ENCODE measurements around the gene ADARB1.
"Not testable (repeated sequence)": the region's sequence is repeated elsewhere in the genome, so short reads cannot be mapped to it uniquely, and the experiment has no call there.

Gene ADARB1

DNA sequence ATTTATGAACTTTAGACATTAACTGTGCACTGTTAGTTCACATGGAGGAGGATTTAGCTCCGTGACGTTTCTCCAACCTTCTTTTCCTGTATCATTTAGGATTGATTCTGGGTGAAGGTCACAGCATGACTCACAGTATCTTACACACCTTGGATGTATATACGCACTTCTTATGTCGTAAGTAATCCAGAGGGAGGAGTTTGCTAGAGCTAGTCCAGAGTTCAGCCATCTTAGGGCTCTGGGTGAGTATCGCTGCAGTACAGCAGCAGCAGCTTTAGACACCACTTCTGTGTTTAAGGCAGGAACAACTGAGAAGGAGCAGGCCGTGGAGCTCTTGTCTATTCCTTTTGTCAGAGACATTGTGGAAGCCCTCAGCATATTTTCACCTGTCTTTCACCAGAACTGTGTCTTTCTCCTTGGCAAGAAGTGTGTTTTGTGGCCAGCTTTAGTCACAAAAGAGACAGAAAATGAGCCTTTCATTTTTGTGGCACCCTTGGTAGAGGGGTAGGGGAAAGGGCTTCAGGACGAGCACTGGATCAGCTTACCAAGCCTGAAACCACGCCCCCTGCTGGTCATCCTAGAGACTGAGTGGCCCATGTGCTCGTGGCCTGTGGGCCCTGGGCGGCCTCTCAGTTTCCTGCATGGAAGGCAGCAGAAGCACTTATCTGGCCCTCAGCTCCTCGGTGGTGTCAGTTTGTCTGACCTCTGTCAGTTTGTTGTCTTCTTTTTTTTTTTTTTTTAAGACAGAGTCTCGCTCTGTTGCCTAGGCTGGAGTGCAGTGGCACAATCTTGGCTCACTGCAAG is 64.0 kb downstream of the ADARB1 start:
- peak; percentile 10 to 69 for DNase-seq

DNA sequence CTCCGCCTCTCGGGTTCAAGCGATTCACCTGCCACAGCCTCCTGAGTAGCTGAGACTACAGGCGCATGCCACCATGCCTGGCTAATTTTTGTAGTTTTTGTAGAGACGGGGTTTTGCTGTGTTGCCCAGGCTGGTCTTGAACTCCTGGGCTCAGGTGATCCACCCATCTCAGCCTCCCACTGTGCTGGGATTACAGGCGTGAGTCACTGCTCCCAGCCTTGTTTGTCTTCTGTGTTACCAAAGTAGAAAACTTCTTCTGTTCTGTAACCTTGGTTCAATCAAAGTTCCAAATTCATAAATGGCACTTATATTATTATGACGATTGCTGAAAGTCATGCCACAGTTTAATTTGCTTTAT is 64.6 kb downstream of the ADARB1 start:
- DNase-seq: not testable (repeated sequence)

DNA sequence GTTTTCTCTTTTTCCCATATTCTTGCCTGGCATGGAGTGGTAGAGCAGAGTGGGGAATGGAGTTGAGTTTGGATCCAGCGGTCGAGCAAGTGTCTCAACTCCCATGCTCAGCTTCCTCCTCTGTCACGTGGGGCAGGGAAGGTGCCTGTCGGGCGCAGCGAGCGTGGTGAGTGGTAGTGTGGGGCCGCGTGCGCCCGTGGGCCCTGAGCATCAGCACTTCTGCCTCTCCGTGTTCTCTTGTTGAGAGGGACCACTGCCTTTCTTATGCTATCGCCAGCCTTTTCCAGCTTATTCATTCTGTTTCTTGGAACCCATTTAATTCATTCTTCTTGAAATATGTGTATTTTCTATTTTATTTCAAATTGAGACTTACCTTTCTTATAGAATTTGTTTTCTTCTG is 65.1 kb downstream of the ADARB1 start:
- no peak for DNase-seq

DNA sequence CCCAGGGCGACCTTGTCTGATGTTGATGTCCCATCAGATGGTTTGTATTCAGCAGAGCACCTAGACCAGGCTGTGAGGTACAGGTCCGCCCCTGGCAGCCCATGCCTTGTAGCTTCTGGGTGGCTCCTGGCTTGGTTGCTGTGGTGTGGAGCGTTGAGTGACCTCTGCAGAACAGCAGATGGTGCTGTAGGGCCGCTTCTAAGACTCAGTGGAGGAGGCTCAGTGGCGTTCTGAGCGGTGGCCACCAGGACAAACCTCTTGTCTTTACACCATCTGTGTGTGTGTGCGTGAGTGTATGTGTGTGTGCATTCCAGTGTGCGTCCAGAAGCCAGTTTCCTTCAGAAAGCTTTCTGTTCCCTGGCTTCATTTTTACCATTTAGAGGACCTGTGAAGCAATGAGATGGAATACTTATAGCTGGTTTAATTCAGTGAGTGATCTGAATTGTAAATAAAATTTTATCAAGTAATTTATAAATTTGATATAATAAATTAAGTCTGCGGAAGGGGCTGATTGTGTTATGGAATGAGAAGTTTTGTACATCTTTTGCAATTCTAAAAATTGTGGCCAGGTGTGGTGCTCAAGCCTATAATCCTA is 66.1 kb downstream of the ADARB1 start:
- DNase-seq: peak; percentile 50 to 51

DNA sequence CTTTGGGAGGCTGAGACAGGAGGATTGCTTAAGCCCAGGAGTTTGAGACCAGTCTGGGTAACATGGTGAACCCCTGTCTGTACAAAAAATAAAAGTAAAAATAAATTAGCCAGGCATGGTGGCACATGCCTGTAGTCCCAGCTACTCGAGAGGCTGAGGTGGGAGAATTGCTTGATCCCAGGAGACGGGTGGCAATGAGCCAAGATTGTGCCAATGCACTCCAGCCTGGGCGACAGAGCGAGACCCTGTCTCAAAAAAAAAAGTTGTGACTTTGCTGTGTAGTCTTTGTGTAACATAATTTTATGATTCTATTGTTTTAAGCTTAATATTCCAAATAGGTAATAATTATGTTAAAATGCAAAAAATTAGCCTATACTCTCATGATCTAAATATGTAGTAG is 66.6 kb downstream of the ADARB1 start:
- DNase-seq: not testable (repeated sequence)

DNA sequence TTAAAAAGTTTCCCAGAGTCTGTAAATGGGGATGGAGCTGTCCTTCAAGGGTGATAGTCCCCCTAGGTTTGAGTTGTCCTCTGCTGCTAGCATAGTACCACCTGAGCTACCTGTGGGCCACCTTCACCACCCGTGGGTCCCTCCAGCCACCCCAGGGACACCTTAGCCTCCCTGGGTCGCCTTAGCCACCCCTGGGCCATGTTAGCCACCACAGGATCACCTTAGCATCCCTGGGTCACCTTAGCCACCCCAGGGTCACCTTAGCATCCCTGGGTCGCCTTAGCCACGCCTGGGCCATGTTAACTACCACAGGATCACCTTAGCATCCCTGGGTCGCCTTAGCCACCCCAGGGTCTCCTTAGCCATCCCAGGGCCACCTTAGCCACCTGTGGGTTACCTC is 67.1 kb downstream of the ADARB1 start:
- DNase-seq: no peak

DNA sequence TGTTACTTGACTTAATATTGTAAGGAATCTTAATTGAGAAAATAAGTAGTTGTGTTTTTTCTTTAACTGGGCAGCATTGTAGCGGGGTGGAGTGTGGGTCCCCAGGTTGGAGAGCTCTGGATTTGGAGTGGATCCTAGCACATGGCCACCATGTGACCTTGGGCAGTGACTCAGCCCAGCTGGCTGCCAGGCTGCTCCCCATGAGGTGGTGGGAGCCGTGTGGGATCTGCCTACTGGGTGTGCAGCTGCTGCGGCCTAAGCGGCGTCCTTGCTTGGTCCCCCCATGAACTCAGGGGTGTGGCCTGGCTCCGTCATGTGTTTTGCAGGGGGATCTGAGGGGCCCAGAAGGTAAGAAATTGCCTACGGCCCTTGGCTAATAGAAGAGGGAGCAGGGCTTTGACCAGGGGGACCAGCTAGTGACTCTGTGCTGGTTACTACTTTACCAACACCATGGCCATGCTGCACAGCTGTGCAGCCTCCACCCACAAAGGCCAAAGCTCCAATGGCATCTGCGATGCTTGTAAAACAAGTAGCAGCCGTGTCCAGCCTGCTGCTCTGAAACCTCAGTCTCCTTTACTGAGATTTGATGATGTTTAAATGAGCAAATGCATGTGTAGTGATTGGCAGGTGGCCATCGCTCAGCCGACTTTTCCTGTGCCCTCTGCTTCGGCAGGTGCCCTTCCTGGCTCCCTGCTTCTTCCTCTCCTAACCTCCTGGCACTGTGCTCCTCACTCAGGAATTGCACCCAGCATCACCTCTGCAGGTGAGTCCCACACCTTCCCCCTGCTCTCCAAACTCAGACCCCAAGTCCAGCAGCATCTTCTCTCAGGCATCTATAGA is 68.3 kb downstream of the ADARB1 start:
- DNase-seq: no peak

DNA sequence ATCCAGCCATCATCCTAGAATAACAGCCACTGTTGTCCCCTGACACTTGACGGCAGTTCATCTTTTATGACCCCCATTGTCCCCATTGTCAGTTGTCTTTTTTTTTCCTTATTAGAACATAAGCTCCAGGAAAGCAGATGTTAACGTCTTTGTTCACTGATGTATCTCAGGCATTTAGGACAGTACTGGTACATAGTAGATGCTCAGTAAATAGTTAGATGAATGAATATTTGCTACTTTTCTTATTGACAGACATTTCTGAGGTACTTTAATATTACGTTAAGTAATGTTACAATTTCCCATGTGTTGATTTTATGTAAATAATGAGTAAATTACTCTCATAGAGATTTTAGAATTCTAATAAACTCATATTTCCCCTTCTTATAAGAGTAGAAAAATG is 69.5 kb downstream of the ADARB1 start:
- DNase-seq: no peak

DNA sequence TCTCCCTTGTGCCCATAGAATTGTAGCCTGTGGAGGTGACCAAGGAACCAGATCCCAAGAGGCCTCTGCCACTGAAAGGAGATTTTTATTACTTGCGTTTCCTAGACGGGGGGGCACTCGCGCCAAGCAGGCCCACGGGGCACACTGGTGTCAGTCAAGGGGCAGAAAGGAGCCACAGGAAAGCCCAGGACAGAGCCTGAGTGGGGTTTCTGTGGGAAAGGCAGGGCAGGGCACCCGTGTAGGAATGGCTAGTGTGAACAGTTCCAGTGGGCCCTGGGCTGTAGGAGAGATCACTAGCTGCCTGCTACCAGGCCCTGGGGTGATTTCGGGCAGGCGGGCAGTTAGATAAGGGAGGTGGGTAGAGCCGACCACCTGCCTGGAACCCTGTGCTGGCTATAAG is 70.8 kb downstream of the ADARB1 start:
- no peak for DNase-seq

DNA sequence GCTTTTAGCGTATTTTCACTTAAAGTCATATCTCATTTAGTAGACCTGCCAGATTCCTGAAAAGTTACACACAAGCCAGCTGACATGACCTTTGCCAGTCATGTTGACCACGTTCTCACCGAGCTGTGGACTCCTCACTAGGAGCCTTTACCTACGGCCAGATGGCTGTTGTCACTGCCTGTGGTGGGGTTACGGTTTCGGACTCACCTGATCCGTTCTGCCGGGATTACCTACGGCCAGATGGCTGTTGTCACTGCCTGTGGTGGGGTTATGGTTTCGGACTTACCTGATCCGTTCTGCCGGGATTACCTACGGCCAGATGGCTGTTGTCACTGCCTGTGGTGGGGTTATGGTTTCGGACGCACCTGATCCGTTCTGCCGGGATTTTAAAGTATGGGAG is 71.5 kb downstream of the ADARB1 start:
- DNase-seq: not testable (repeated sequence)

DNA sequence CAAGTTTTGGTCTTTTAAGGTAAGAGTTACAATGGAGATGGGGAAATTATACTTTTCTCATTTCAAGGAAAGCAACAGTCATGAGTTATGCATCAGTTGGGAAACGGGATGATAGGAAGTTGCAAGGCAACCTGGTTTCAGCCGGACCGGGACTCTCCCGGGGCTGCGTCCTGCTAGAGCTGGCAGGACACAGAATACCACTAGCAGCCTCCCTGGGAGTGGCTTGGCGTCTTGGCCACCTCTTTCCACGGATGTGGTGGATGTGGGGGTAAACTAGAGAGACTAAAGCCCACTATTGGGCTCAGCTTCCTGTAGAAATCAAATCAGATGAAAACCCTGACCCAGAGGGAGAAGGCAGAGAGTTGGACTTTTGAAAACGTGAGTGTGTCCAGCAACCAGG is 71.9 kb downstream of the ADARB1 start:
- no peak for DNase-seq

DNA sequence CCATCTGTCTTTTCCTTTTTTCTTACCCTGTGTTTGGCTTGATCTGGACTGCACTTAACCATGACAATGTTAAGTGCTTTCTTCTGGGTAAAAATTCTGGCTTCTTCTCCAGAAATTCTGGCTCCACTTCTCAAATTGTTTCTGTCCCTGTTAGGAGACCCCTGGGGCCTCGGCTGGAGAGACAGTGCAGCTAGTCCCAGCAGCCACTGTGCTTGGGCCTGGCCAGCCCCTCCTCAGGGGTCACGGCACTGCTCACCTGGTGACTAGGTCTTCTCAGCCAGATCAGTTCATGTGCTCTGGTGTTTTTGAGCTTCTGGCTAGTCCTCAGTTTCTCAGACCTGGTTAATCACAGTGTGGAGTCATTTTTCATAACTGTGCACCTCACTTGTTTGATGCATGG is 72.4 kb downstream of the ADARB1 start:
- DNase-seq: no peak

DNA sequence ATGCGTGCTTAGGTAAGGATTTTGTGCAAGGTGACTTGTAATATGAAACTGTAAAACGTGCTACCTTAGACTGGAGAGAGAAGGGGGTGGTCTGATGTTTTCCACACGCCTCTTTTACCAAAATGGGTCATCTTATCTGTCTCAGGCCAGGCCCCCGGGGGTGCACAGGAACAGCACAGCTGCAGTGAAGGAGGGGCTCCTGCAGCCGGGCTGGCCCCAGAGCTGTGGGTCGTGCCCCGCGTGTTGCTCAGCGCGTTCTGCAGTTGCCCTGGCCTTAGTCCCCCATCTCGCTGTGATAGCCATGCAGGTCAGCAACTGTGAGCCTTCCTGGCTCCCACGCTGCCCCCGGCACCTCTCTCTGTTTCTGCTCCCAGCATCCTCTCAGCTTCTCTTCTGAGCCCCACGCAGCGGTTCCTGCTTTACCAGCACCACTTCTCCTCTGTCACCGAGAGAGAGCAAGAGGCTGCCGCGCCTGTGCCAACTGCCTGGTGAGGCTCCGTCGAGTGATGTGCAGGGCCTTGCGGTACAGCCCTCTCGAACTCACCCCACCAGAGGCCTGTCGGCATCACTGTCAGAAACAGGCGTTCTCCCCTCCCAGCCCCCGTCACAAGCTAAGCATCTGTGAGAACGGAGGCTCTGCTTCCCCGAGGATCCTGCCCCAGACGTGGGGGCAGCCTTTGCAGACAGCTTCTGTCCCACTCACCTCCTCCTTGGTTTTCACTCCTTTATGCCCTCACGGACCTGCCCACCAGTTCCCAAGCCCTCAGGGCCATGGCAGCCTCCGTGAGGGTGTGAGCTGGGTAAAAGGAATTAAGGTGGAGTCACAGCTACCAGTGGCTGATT is 73.3 kb downstream of the ADARB1 start:
- no peak for DNase-seq

DNA sequence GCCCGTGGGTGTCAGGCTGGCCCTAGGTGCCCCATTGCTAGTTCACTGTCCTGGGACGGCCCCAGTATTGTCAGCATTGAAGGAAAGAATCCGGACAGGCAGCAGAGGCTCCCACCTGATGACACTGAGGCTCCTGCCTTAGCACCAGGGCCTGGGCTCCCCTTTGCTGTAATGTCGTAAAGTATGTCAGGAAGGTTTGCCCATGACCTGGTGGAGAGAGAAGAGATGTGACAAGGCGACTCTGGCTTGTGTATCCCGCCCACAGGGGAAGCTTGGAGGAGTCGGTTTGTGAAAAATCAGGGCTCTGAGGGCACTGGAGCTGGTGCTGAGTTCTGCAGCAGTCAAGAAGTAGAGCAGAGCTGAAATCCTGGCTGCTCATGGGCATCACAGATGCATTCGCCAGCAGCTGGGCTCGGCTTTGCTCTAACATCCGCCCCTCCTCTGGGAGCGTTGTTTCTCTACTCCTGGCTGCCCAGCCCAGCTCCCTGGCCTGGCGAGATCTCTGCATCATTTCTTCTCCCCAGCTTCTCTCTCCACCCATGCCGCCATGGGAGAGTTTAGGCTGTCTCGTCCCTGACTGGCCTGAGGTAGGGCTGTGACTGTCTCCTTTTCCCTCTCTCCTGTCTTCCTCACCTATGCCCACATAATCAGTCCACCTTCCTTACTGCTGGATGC is 74.1 kb downstream of the ADARB1 start:
- DNase-seq: no peak

DNA sequence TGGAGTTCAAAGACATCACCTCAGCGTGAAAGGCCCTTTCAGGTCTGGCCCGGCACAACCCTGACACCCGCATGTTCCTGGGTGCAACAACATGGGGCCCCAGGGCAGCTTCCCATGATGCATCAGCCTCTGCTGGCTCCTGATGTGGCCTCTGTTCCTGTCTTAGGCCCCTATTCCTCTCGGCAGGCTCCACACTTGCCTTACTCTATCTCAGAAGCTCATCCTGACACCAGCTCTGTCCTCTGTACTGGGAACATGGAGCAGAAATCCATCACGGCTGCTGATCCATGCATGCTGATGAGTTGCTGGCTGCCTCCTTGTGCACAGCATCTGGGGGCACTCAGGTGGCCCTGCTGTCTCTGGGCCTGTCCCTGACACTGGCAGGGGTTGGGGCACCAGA is 74.6 kb downstream of the ADARB1 start:
- no peak for DNase-seq

DNA sequence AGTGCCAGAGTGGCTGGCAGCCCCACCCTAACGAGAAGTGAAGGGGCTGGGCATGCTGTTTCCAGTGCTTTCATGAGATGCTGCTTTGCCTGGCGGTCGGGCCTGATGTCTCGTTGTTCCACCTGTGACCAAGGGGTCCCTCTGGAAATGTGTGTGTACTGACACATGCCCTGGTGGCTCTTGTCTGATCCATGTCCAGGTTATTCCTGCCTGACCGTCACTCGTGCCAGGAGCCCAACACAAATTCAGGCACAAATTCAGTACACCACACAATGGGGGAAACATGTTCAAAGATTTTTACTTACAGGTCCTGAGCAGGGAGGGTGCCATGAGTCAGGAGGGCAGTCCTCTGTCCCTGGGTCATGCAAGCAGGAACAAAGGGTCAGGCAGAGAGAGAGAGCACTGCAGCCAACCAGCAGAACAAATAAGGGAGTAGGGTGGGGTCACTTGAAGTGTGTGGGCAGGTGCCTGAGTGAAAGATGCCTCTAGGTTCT is 76.3 kb downstream of the ADARB1 start:
- no peak for DNase-seq

DNA sequence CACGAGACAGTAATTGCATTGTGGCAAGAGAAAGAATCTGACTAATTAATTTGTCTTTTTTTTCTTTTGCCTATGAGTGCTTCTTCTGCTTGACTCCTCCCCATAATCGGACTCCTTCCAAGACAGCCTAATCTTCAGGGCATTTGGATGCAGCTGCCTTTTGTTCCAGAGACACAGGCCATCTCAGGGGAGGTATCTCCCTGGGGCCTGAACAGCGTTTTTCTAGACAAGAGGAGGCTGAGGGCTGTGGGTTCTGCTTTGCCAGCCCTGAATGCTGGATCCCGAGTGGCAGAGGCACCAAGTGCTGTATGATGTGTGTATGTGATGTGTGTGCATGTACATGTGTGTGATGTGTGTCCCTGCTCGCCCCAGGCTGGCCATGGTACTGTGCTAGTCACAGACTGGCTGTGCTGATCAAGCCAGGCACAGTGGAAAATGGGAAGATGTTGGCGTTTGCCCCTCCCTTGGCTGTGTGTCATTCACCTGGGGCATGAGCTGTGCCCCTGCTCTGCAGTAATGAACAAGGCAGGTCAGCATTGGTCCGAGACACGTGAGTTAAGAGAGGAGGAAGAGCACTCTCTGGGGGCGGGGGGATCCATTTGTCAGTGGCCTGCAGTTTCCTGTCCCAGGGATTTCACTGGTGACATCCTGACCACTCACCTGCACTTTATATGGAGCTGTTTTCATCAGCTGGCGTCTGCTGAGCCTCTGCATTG is 77.2 kb downstream of the ADARB1 start:
- no peak for DNase-seq

DNA sequence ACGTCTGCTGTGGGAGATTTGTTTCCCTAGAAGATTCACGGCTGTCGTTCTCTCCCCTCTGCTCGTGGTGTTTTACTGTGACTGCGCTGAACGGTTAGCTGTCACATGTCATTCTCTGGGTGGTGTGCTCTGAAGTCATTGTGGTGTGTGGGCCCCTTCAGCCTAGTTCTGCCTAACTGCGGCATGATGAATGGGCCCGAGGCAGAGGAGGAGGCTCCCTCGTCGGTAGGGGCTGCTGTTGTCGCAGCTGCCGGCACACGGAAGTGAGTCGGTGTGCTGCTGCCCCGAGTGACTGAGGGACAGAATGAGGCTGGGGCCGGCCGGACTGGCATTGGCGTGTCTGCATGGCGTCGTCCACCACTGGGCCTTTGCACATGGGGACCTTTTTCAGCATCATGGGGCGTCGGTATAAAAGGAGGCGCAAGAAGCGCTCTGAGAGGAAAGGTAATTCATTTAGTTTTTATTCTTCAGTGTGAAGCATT is 77.9 kb downstream of the ADARB1 start:
- DNase-seq: no peak

DNA sequence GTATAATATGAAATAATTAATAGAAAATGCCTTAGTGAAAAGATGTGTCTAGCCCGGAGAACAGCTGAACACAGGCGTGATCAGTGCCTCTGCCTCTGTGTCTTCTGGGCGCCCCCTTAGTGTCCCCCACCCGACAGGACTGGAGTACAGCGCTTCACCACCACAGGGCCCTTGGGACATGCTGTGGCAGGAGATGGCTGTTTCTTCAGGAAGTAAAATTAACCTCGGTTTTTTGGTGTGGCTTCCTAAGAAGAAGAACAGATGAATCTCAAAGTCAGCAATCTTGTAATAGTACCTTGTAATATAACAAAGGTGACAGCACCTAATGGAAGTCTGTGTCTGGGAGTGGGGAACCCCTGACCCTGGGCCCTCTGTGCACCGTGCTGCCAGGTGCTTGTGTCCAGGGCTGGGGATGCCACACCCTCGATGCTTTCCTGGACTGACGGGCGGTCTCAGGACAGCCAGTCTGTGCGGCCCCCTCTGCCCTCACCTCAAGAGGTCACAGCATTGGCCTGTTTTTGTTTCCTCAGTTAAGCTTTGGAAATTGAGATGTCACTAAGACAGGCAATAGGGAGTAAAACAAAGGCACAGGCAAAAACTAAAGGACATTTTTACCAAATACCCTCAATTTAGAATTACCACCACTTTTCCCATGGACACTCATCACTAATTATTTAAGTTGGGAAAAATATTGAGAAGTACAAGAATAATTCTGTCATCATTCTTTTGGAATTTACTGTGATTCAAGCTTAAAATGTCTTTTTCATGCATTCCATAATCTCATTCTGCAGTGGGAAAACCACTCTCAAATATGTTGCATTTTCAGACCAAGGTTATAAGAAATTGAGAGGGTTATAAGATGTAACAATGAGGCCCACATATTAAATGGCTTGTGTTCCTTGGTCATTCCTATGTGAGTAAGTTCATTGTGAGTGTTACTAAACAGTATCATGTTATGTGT is 79.3 kb downstream of the ADARB1 start:
- DNase-seq: no peak
